ENCODE data around the gene CTCFL.

CTCFL gene

DNA sequence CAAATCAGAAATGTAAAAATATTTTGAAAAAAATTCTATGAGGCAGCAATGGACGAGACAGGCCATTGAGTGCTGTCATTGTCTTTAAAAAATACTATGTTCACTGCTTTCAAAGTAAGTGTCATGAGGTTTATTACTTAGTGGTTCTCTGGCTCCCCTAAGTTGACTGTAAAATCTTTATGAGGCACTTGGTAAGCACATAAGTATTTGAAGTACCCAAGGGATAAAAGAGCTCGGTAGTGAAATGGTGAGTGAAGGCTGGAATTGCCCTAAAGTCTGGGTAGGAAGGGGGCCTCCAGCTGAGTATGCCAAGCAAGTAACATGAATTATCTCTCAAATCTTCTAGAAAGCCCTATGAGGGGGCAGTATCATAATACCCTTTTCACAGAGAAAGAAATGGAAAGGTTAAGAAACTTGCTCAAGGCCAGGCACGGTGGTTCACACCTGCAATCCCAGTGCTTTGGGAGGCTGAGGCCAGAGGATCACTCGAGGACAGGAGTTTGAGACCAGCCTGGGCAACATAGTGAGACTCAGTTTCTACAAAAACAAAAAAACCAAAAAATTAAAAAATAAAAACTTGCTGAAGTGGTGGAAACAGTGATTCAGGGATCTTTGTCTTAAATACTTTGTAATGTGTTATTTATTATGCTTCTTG, 5.5 kb upstream of the CTCFL start:
- no peak overlapping the region for H3K27ac ChIP-seq (replicated peaks)
- no peak for DNase-seq (ENCODE audit: low read depth in 1 of 2, low spot score in 1 of 2)
- no peak for TF ChIP-seq SPI1 (IDR thresholded peaks at IDR 0.05; ENCODE audit: borderline replicate concordance, low read depth)
- TF ChIP-seq, protein P1, sequence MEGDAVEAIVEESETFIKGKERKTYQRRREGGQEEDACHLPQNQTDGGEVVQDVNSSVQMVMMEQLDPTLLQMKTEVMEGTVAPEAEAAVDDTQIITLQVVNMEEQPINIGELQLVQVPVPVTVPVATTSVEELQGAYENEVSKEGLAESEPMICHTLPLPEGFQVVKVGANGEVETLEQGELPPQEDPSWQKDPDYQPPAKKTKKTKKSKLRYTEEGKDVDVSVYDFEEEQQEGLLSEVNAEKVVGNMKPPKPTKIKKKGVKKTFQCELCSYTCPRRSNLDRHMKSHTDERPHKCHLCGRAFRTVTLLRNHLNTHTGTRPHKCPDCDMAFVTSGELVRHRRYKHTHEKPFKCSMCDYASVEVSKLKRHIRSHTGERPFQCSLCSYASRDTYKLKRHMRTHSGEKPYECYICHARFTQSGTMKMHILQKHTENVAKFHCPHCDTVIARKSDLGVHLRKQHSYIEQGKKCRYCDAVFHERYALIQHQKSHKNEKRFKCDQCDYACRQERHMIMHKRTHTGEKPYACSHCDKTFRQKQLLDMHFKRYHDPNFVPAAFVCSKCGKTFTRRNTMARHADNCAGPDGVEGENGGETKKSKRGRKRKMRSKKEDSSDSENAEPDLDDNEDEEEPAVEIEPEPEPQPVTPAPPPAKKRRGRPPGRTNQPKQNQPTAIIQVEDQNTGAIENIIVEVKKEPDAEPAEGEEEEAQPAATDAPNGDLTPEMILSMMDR (IDR thresholded peaks at IDR 0.05; ENCODE audit: insufficient read depth, low read length): no peak
- TF ChIP-seq GABPA (IDR thresholded peaks at IDR 0.05; ENCODE audit: low read depth): no peak
- TF ChIP-seq POLR2AphosphoS5 (IDR thresholded peaks at IDR 0.05; ENCODE audit: low read depth): no peak
- no peak for TF ChIP-seq REST (IDR thresholded peaks at IDR 0.05; ENCODE audit: insufficient replicate concordance, low read depth)
- H3K27me3 ChIP-seq (ENCODE audit: insufficient read depth, poor library complexity, severe bottlenecking): peaks cover 4% of the 10 kb centered on the region
- H3K4me3 ChIP-seq (replicated peaks; ENCODE audit: insufficient read depth, low read length): no peak overlapping the region

DNA sequence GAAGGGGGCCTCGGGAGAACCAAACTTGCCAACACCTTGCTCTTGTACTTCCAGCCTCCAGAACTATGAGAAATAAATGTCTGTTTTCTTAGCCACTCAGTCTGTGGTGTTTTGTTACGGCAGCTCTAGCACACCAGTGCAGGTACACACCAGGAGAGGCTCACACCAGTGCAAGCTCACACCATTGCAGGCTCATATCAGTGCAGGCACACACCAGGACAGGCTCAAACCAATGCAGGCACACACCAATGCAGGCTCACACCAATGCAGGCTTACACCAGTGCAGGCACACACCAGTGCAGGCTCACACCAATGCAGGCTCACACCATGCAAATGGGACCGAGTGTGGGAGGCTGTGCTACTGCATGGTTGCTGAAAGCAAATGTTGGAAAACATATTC, 4.9 kb upstream of the CTCFL start:
- Histone ChIP-seq H3K4me3 (replicated peaks; ENCODE audit: insufficient read depth, low read length) (no peak overlapping the region), H3K27me3 (ENCODE audit: insufficient read depth, poor library complexity, severe bottlenecking) (peaks cover 4% of the 10 kb centered on the region), H3K27ac (replicated peaks) (no peak overlapping the region)
- no peak for DNase-seq (ENCODE audit: low read depth in 1 of 2, low spot score in 1 of 2)
- TF ChIP-seq, protein P1 (IDR thresholded peaks at IDR 0.05; ENCODE audit: insufficient read depth, low read length): no peak
- TF ChIP-seq GABPA (IDR thresholded peaks at IDR 0.05; ENCODE audit: low read depth) (no peak), POLR2AphosphoS5 (IDR thresholded peaks at IDR 0.05; ENCODE audit: low read depth) (no peak), REST (IDR thresholded peaks at IDR 0.05; ENCODE audit: insufficient replicate concordance, low read depth) (no peak)

DNA sequence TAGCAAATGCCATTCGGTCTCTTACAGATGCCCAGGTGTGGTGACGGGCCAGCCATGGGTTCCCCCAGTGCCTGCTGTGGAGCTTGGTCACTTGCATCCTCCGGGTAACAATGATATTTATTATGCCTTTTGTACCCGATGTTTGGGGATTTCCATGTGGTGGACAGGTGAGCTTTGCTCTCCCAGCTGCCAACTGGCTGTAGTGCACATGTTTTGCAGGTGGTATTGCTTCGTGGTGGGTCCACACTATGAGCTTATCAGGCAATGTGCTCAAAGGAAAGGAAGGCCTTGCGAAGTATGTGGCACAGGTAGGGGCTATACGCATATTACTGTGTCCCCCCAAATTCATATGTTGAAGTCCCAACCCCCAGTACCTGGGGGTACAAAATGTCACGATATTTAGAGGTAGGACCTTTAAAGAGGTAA, 4.2 kb upstream of the CTCFL start:
- Histone ChIP-seq H3K4me3 (replicated peaks; ENCODE audit: insufficient read depth, low read length) (no peak overlapping the region), H3K27ac (replicated peaks) (no peak overlapping the region), H3K27me3 (ENCODE audit: insufficient read depth, poor library complexity, severe bottlenecking) (peaks cover 4% of the 10 kb centered on the region)
- no peak for DNase-seq (ENCODE audit: low read depth in 1 of 2, low spot score in 1 of 2)
- TF ChIP-seq SPI1 (IDR thresholded peaks at IDR 0.05; ENCODE audit: borderline replicate concordance, low read depth): no peak

- no peak overlapping the region for H3K4me3 ChIP-seq (replicated peaks; ENCODE audit: insufficient read depth, low read length)
- no peak overlapping the region for H3K27ac ChIP-seq (replicated peaks)
- peaks cover 4% of the 10 kb centered on the region for H3K27me3 ChIP-seq (ENCODE audit: insufficient read depth, poor library complexity, severe bottlenecking)
- TF ChIP-seq POLR2AphosphoS5 (IDR thresholded peaks at IDR 0.05; ENCODE audit: low read depth) (no peak), GABPA (IDR thresholded peaks at IDR 0.05; ENCODE audit: low read depth) (no peak), REST (IDR thresholded peaks at IDR 0.05; ENCODE audit: insufficient replicate concordance, low read depth) (no peak), SPI1 (IDR thresholded peaks at IDR 0.05; ENCODE audit: borderline replicate concordance, low read depth) (no peak)
- TF ChIP-seq, protein P1 (IDR thresholded peaks at IDR 0.05; ENCODE audit: insufficient read depth, low read length): no peak
- DNase-seq (ENCODE audit: low read depth in 1 of 2, low spot score in 1 of 2): no peak
Observed at GRCh38 chr20:57528148-57528547, 3.2 kb upstream of the CTCFL start.

All from HL-60 (cell line).